IMR-90 (cell line): Measurements from ENCODE around the gene SRP9. TPM values are rescaled to one million over a fixed set of nuclear protein-coding genes. Genes with fewer than 3 reads are reported as not detected.

Experiments
- ATAC-seq: fragments of 200-7000 bp; cut with Tn5 transposase; 2 replicates; pipeline ENCODE4 v1.9.1; 2020; ENCODE audit warnings: low read depth, mild to moderate bottlenecking, moderate library complexity
- BruUV-seq: library from RNA; stranded (reverse); fragments of 400-500 nt; replicated peaks from 2 replicates; lab custom pipeline; 2021; lab: Mats Ljungman, UMichigan
- CTCF ChIA-PET: fragments of 300-600 bp; formaldehyde crosslinking; extraction: SDS; loops from one replicate; lab custom pipeline; 2021; ENCODE audit warnings: antibody characterized with exemption; lab: Yijun Ruan, JAX
- POLR2A ChIA-PET: fragments of 300-600 bp; sonication (Branson Sonifier 250); formaldehyde crosslinking; loops from one replicate; lab custom pipeline; 2022; ENCODE audit warnings: antibody characterized with exemption; ENCODE audit not compliant: unreplicated experiment; lab: Charles Lee
- DNase-seq: peaks from one replicate; pipeline ENCODE4 v3.0.0; 2013
- H2AFZ ChIP-seq: replicated peaks from 2 replicates; pipeline ENCODE3; 2013; ENCODE audit warnings: low read length, mild to moderate bottlenecking; ENCODE audit not compliant: poor library complexity
- H2AK5ac ChIP-seq: 2 replicates; pipeline ENCODE4 v1.6.1; 2013; ENCODE audit warnings: low read depth, low read length, inconsistent platforms
- H2AK9ac ChIP-seq: replicated peaks from 2 replicates; pipeline ENCODE3; 2013; ENCODE audit warnings: mild to moderate bottlenecking, low read depth, low read length, moderate library complexity; ENCODE audit not compliant: poor library complexity
- H2BK120ac ChIP-seq: 2 replicates; pipeline ENCODE4 v1.6.1; 2013; ENCODE audit warnings: low read depth, low read length, inconsistent platforms
- H2BK15ac ChIP-seq: 3 replicates; pipeline ENCODE4 v1.6.1; 2013; ENCODE audit warnings: low read depth, low read length, inconsistent platforms
- H2BK20ac ChIP-seq: 2 replicates; pipeline ENCODE4 v1.6.1; 2013; ENCODE audit warnings: low read depth, mild to moderate bottlenecking, inconsistent platforms, low read length, moderate library complexity
- H2BK5ac ChIP-seq: 2 replicates; pipeline ENCODE4 v1.6.1; 2013; ENCODE audit warnings: mild to moderate bottlenecking, low read depth, low read length, inconsistent platforms; ENCODE audit not compliant: poor library complexity, severe bottlenecking
- H3K14ac ChIP-seq: replicated peaks from 2 replicates; pipeline ENCODE4 v1.6.1; 2013; ENCODE audit warnings: low read depth, low read length, inconsistent platforms
- H3K18ac ChIP-seq: 2 replicates; pipeline ENCODE4 v1.6.1; 2013; ENCODE audit warnings: low read depth, low read length, control low read depth
- H3K23ac ChIP-seq: 2 replicates; pipeline ENCODE4 v1.6.1; 2013; ENCODE audit warnings: low read depth, low read length, inconsistent platforms
- H3K27ac ChIP-seq: 2 replicates; pipeline ENCODE4 v1.5.1; 2013; ENCODE audit warnings: mild to moderate bottlenecking, control low read depth, low read length; ENCODE audit not compliant: insufficient read depth
- H3K27me3 ChIP-seq: 2 replicates; pipeline ENCODE4 v1.6.1; 2013; ENCODE audit warnings: low read length; ENCODE audit not compliant: control insufficient read depth, insufficient read depth
- H3K36me3 ChIP-seq: 2 replicates; pipeline ENCODE4 v1.6.1; 2013; ENCODE audit warnings: low read length, mixed read lengths; ENCODE audit not compliant: control insufficient read depth, insufficient read depth
- H3K4ac ChIP-seq: 2 replicates; pipeline ENCODE4 v1.6.1; 2013; ENCODE audit warnings: low read depth, low read length, inconsistent platforms
- H3K4me1 ChIP-seq: 2 replicates; pipeline ENCODE4 v1.6.1; 2013; ENCODE audit warnings: low read length, mixed read lengths; ENCODE audit not compliant: control insufficient read depth, insufficient read depth
- H3K4me2 ChIP-seq: 2 replicates; pipeline ENCODE4 v1.6.1; 2013; ENCODE audit warnings: low read depth, mild to moderate bottlenecking, control low read depth, low read length, moderate library complexity
- H3K4me3 ChIP-seq: 2 replicates; pipeline ENCODE4 v1.5.1; 2013; ENCODE audit warnings: low read depth, mild to moderate bottlenecking, control low read depth, low read length, moderate library complexity; ENCODE audit not compliant: insufficient read depth
- H3K56ac ChIP-seq: 2 replicates; pipeline ENCODE4 v1.6.1; 2013; ENCODE audit warnings: low read length, inconsistent platforms; ENCODE audit not compliant: insufficient read depth; ENCODE audit errors: extremely low read depth
- H3K79me1 ChIP-seq, 2 experiments: 2 replicates each; pipeline ENCODE4 v1.6.1; 2013; ENCODE audit warnings: low read length in 2 of 2, inconsistent platforms in 1 of 2, low read depth in 1 of 2
- H3K9ac ChIP-seq: 2 replicates; pipeline ENCODE4 v1.6.1; 2013; ENCODE audit warnings: low read depth, low read length, control low read depth
- H3K9me1 ChIP-seq: 2 replicates; pipeline ENCODE4 v1.6.1; 2013; ENCODE audit warnings: low read length, inconsistent platforms; ENCODE audit not compliant: insufficient read depth
- H3K9me3 ChIP-seq: 2 replicates; pipeline ENCODE4 v1.6.1; 2013; ENCODE audit warnings: low read length; ENCODE audit not compliant: control insufficient read depth, insufficient read depth
- H4K20me1 ChIP-seq: 2 replicates; pipeline ENCODE4 v1.6.1; 2013; ENCODE audit warnings: low read length, inconsistent platforms; ENCODE audit not compliant: insufficient read depth
- H4K5ac ChIP-seq: 2 replicates; pipeline ENCODE4 v1.6.1; 2013; ENCODE audit warnings: mild to moderate bottlenecking, low read depth, low read length, control low read depth
- H4K8ac ChIP-seq, 2 experiments: 2 replicates each; pipeline ENCODE4 v1.6.1; 2013; ENCODE audit warnings: low read depth in 2 of 2, low read length in 2 of 2, control low read depth in 1 of 2, inconsistent platforms in 1 of 2
- H4K91ac ChIP-seq: 2 replicates; pipeline ENCODE4 v1.6.1; 2013; ENCODE audit warnings: low read depth, low read length, inconsistent platforms; ENCODE audit not compliant: insufficient read depth
- CEBPB ChIP-seq: IDR thresholded peaks from 2 replicates; pipeline ENCODE4 v1.6.1; 2012; ENCODE audit warnings: low read depth, low read length, improper control_type of control experiment
- CHD1 ChIP-seq: IDR thresholded peaks from 2 replicates; pipeline ENCODE4 v1.6.1; 2012; ENCODE audit warnings: low read depth, low read length, improper control_type of control experiment
- ELK1 ChIP-seq: fragments of 150-350 bp; IDR thresholded peaks from 2 replicates; pipeline ENCODE4 v1.6.1; 2016; ENCODE audit warnings: low read depth, mild to moderate bottlenecking, low read length, moderate library complexity, borderline replicate concordance
- MAFK ChIP-seq: IDR thresholded peaks from 2 replicates; pipeline ENCODE4 v1.6.1; 2012; ENCODE audit warnings: low read depth, low read length, improper control_type of control experiment
- POLR2A ChIP-seq: IDR thresholded peaks from 2 replicates; pipeline ENCODE4 v1.6.1; 2012; ENCODE audit warnings: mild to moderate bottlenecking, low read depth, low read length
- WGBS, 2 experiments: methylation state at CpG; one replicate each; pipeline versions ENCODE4 v1.1.5 to v1.1.7; 2013; ENCODE audit warnings: missing lambda C conversion rate in 2 of 2; ENCODE audit not compliant: insufficient read length in 1 of 2; ENCODE audit errors: extremely low coverage in 2 of 2; 5-methylcytosine and 5-hydroxymethylcytosine counted together
- dilution Hi-C: fragments of 300-500 bp; cut with HindIII; formaldehyde crosslinking; loops from one replicate; pipeline ENCODE4 v1.14.3; 2018; ENCODE audit warnings: low sequenced_read_pairs; ENCODE audit not compliant: unreplicated experiment
- in situ Hi-C: fragments of 300-500 bp; cut with MboI; formaldehyde crosslinking; loops from 3 replicates; pipeline ENCODE4 v1.14.3; 2019; ENCODE audit warnings: low sequenced_read_pairs, inconsistent platforms, mixed read lengths
- intact Hi-C: fragments of 100-400 bp; cut with micrococcal nuclease; formaldehyde crosslinking; loops from 2 replicates; pipeline ENCODE4 v1.10.0; 2022
- polyA plus RNA-seq, 3 experiments: library from polyadenylated mRNA; depleted of rRNA; stranded (reverse); fragments of >200 nt; gene quantifications; 2 replicates each; pipeline ENCODE4 v1.2.3, GENCODE V29; 2012; ENCODE audit warnings: low replicate concordance in 1 of 3
- total RNA-seq: library from RNA; depleted of rRNA; stranded (reverse); fragments of >200 nt; gene quantifications from 2 replicates; pipeline ENCODE4 v1.2.3, GENCODE V29; 2012

Gene SRP9
- total and polyA plus RNA-seq, 2 of the 4 experiments (the other 2 are of a cell fraction) = 230 to 295 TPM

DNA sequence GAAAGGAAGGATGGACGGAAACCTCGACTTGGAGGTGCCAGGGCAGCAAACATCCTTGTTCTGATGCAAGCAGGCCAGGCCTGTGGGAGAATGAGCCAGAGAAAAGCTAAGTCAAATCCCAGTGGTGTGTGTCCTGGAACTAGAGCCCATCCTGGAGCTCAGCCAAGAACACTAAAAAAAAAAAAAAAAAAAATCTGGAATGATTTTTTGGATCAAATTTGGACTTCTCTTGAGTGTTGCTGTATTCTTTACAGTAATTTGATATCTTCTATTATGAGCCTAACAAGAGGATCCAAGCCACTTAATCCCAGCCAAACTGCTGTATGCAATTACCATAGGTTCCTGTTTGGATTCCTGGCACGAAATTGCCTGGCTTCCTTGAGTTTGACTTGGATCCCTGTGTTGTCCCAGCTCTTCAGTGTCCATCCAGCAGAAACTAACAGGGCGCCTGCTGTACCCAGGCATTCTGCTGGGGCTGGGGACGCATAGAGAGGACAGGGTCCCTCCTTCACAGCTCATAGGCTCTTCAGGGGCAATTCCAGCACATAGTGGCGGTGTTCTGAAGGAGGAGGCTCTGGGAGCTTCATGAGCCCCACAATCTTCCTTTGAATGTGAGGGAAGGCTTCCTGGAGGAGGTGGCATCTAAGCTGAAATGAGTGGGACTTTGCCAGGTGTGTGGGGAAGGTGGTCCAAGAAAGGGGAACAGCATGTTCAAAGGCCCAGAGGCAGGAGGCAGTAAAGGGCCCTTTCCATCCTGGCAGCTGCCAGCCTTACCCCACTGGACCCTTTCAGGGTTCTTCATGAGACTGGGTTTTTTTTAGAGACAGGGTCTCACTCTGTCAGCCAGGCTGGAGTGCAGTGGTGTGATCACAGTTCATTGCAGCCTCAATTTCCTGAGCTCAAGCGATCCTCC is 57.0 kb downstream of the SRP9 start (continued):
- TF ChIP-seq ELK1 (no peak), CEBPB (no peak)

- H2BK15ac ChIP-seq = no peak overlapping the region
- H3K18ac ChIP-seq = no peak overlapping the region
- H3K4ac ChIP-seq = no peak overlapping the region
- H3K27me3 ChIP-seq = no peaks in the 10 kb centered on the region
- H3K23ac ChIP-seq = no peak overlapping the region
- peaks cover 4% of the 10 kb centered on the region; the same call in 1 of the 2 replicates for H3K4me1 ChIP-seq
- ATAC-seq = no peak
- H2BK5ac ChIP-seq = no peak overlapping the region
- H4K8ac ChIP-seq = no peak overlapping the region
- no peak for TF ChIP-seq POLR2A
- no peak for TF ChIP-seq MAFK
- TF ChIP-seq CHD1 = no peak
- no peak overlapping the region for H3K4me3 ChIP-seq
- no peak overlapping the region for H3K27ac ChIP-seq
- H2AK9ac ChIP-seq = no peak overlapping the region
- H3K4me2 ChIP-seq = no peak overlapping the region
- peaks cover 26% of the 10 kb centered on the region for H3K36me3 ChIP-seq
- H3K14ac ChIP-seq = no peak overlapping the region
- in situ Hi-C loops (no loop called here), intact Hi-C loops (no loop called here), dilution Hi-C loops (no loop called here)
- peaks cover 5% of the 10 kb centered on the region; the same call in 1 of the 2 replicates for H3K9me1 ChIP-seq
- ChIA-PET POLR2A (no interaction called here), CTCF (interaction anchor here (0.6 to 1.1 kb wide), 2 partner anchors 355 to 361 kb away, joined by 3 to 5 read pairs; no protein-coding TSS in a partner anchor)
- H2BK20ac ChIP-seq = no peak overlapping the region
- peak; percentile 17 for DNase-seq
- H2AFZ ChIP-seq = no peak overlapping the region
- H2BK120ac ChIP-seq = no peak overlapping the region
- no peak overlapping the region for H2AK5ac ChIP-seq
- H3K9ac ChIP-seq = no peak overlapping the region
- no TSS peak for BruUV-seq
- no peak overlapping the region for H3K56ac ChIP-seq
- no CpG with 5 or more reads among the region's 3 CpGs for WGBS, 2 experiments
- H4K91ac ChIP-seq = no peak overlapping the region
- H4K20me1 ChIP-seq = no peaks in the 10 kb centered on the region
- no peaks in the 10 kb centered on the region for H3K9me3 ChIP-seq
- H3K79me1 ChIP-seq = no peaks in the 10 kb centered on the region
- no peak overlapping the region for H4K5ac ChIP-seq
Observed at GRCh38 chr1:225835856-225836255, 58.2 kb downstream of the SRP9 start.
